Small intestine (tissue), 7 donors: ENCODE measurements around the gene OTUD5. TPM values are rescaled to one million over a fixed set of nuclear protein-coding genes. Genes with fewer than 3 reads are reported as not detected.

ENCODE experiments used
- DNase-seq, 2 donors: peaks; one replicate each; pipeline versions ENCODE4 v3.0.0 to v3.0.0-alpha.2; 2013
- FAIRE-seq: peaks from 2 replicates; lab custom pipeline; 2012; peaks lifted over from hg19 to GRCh38; lab: Jason Lieb, UNC
- H3K27ac ChIP-seq, 3 donors: one replicate each; pipeline ENCODE4 v1.5.1; 2013; ENCODE audit warnings: low read length in 2 of 3, mild to moderate bottlenecking in 2 of 3, control low read depth in 1 of 3, inconsistent platforms in 1 of 3, low read depth in 1 of 3, moderate library complexity in 1 of 3
- H3K27me3 ChIP-seq, 3 donors: one replicate each; pipeline ENCODE4 v1.6.1; 2013; ENCODE audit warnings: low read length in 3 of 3, inconsistent platforms in 1 of 3; ENCODE audit not compliant: control insufficient read depth in 3 of 3, insufficient read depth in 3 of 3
- H3K36me3 ChIP-seq, 3 donors: one replicate each; pipeline ENCODE4 v1.6.1; 2013; ENCODE audit warnings: low read length in 3 of 3, inconsistent platforms in 1 of 3, low read depth in 1 of 3, mild to moderate bottlenecking in 1 of 3, moderate library complexity in 1 of 3; ENCODE audit not compliant: control insufficient read depth in 3 of 3, insufficient read depth in 2 of 3
- H3K4me1 ChIP-seq, 3 donors: one replicate each; pipeline ENCODE4 v1.6.1; 2013; ENCODE audit warnings: low read length in 2 of 3, inconsistent platforms in 1 of 3, low read depth in 1 of 3, mild to moderate bottlenecking in 1 of 3, moderate library complexity in 1 of 3; ENCODE audit not compliant: control insufficient read depth in 3 of 3, insufficient read depth in 2 of 3
- H3K4me3 ChIP-seq, 3 donors: one replicate each; pipeline ENCODE4 v1.5.1; 2013; ENCODE audit warnings: low read length in 3 of 3, control low read depth in 1 of 3, inconsistent platforms in 1 of 3, low read depth in 1 of 3, mild to moderate bottlenecking in 1 of 3, moderate library complexity in 1 of 3
- H3K9me3 ChIP-seq, 2 donors: one replicate each; pipeline ENCODE4 v1.6.1; 2013; ENCODE audit warnings: low read depth in 1 of 2, low read length in 1 of 2; ENCODE audit not compliant: control insufficient read depth in 2 of 2, insufficient read depth in 1 of 2
- WGBS, 3 donors: extraction: QIAGEN DNeasy Blood & Tissue Kit; methylation state at CpG; one replicate each; pipeline ENCODE4 v1.1.7; 2013; 5-methylcytosine and 5-hydroxymethylcytosine counted together
- polyA plus RNA-seq, 4 donors: library from polyadenylated mRNA; stranded (reverse) in 3 of 4; unstranded in 1 of 4; fragments of 200-250 nt in 3 of 4; fragments of 120-200 nt in 1 of 4; gene quantifications; one replicate each; pipeline versions ENCODE4 v1.2.1 to v1.2.3, GENCODE V29; 2013
- donor health status: healthy with polysubstance abuse.
- donor health status: control.
- donor health status: control.
- donor health status: Bipolar disorder and iron deficiency.
- donor health status: healthy.

OTUD5 gene
- polyA plus RNA-seq, 4 donors: 28.3 to 57.5 (median 42.3) TPM

DNA sequence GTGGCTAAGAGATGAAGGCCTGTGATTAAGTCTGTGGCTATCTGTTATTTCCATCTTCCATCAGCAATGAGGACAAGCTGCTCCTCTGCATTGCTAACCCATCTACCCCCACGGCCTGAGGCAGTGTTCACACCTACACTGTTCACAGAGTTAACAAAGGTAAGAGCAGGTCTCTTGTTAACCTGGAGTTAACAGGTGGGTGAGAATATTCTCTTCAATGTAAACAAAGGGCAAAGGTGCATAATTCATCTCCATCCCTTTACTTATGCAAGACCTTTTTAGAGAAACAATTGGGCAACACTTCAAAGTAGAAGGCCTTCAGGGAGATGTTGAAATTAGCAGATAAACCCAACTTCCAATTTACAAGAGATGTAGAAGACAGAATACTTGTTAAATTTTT is 48.8 kb downstream of the OTUD5 start:
- DNase-seq: no peak
- Histone ChIP-seq H3K4me3 (no peak overlapping the region), H3K9me3 (no peaks in the 10 kb centered on the region), H3K27me3 (no peaks in the 10 kb centered on the region), H3K4me1 (peaks cover 0 to 7% (median 0%) of the 10 kb centered on the region in 3 donors), H3K27ac (no peak overlapping the region), H3K36me3 (peaks cover 0 to 40% (median 0%) of the 10 kb centered on the region in 3 donors)
- WGBS, 3 donors: 42 to 73% (median 67%) methylated on average over 1 of the region's 1 CpG
- no peak for FAIRE-seq

DNA sequence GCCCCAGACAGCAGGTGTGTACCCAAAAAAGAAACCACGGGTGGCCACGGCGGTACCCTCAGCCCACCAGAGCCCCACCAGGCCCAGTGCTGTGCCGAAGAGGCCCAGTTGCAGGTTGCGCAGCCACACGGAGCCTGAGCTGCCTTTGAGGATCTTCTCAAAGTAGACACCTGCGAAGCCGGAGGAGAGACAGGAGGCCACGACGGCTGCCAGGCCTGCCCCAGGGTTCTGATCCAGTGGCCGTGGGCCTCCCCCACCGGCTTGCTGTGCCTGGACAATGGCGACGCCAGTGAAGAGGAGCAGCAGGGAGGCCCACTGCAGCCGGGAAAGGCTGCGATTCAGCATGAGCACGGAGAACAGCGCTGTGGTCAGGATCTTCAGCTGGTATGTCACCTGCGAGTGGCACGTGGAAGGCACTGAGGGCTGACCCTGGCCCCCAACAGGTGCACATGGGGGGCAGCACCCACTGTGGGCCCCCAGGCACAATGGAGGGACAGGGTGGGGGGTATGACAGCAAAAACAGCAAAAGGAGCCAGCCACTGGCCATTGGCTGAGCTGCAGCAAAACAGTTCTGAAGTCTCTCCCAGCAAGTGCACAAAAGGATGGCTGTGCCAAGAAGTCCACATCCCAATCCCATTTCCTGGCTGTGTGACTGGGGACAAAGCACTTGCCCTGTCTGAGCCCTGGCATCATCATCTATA is 52.2 kb downstream of the OTUD5 start:
- DNase-seq (no peak), FAIRE-seq (no peak)
- Histone ChIP-seq H3K36me3 (peaks cover 0 to 64% (median 0%) of the 10 kb centered on the region in 3 donors), H3K27ac (no peak overlapping the region), H3K27me3 (no peaks in the 10 kb centered on the region), H3K4me3 (no peak overlapping the region), H3K9me3 (no peaks in the 10 kb centered on the region), H3K4me1 (no peaks in the 10 kb centered on the region)
- WGBS, 3 donors: 83 to 91% (median 83%) methylated on average over 17 to 20 of the region's 20 CpGs

- H3K4me3 ChIP-seq: no peak overlapping the region
- no peaks in the 10 kb centered on the region for H3K9me3 ChIP-seq
- peaks cover 0 to 62% (median 0%) of the 10 kb centered on the region in 3 donors for H3K36me3 ChIP-seq
- no peaks in the 10 kb centered on the region for H3K27me3 ChIP-seq
- FAIRE-seq (no peak), DNase-seq (no peak)
- H3K27ac ChIP-seq: no peak overlapping the region
- WGBS, 3 donors: 84 to 92% (median 89%) methylated on average over 12 to 14 of the region's 14 CpGs
- H3K4me1 ChIP-seq: no peaks in the 10 kb centered on the region
These were observed 52.8 kb downstream of the OTUD5 start for GRCh38 chrX:48904626-48905025.

GRCh38 chrX:48904180-48904579 is 53.2 kb downstream of the OTUD5 start:
- FAIRE-seq (no peak), DNase-seq (no peak)
- no peaks in the 10 kb centered on the region for H3K27me3 ChIP-seq
- H3K4me1 ChIP-seq: no peaks in the 10 kb centered on the region
- H3K9me3 ChIP-seq: no peaks in the 10 kb centered on the region
- no peak overlapping the region for H3K27ac ChIP-seq
- H3K4me3 ChIP-seq: no peak overlapping the region
- WGBS, 3 donors: 78 to 83% (median 83%) methylated on average over 8 of the region's 8 CpGs
- peaks cover 0 to 61% (median 0%) of the 10 kb centered on the region in 3 donors for H3K36me3 ChIP-seq

DNA sequence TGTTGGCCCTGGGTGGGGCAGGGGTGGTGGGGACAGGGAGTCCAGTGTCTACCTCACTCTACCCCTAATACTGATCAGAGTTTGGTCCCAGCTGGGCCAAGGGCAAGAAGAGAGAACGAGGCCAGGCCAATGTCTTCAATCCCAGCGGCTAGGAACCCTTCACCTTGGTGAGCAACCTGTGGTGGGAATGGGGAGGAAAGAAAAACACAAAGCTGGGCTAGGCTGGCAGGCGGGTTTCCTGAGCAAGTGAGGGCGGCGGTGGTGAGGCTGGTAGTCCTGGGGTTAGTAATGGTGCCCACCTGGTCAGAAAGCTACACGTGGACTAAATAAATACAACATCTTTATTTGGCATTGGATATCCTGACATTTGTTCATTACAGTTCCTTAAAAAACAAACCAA is 54.1 kb downstream of the OTUD5 start:
- DNase-seq (no peak), FAIRE-seq (no peak)
- peaks cover 0 to 4% (median 0%) of the 10 kb centered on the region in 3 donors for H3K4me1 ChIP-seq
- peaks cover 0 to 63% (median 0%) of the 10 kb centered on the region in 3 donors for H3K36me3 ChIP-seq
- H3K4me3 ChIP-seq: no peak overlapping the region
- 88 to 94% (median 93%) methylated on average over 5 to 6 of the region's 6 CpGs for WGBS, 3 donors
- no peaks in the 10 kb centered on the region for H3K27me3 ChIP-seq
- no peak overlapping the region for H3K27ac ChIP-seq
- no peaks in the 10 kb centered on the region for H3K9me3 ChIP-seq

DNA sequence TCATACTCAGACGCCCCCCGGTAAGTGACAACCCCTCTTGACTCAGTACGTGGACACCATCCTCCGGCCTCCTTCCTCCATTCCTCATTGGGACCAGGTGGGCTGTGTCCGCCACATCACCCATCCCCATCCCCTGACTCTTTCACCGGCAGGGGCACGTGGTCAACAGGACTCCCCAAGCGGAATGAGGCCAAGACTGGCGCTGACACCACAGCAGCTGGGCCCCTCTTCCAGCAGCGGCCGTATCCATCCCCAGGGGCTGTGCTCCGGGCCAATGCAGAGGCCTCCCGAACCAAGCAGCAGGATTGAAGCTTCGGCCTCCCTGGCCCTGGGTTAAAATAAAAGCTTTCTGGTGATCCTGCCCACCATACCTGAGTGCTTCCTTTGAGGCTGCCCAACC is 54.6 kb downstream of the OTUD5 start:
- WGBS, 3 donors: 90 to 94% (median 91%) methylated on average over 10 to 14 of the region's 14 CpGs
- DNase-seq: no peak

GRCh38 chrX:48902135-48902534 is 55.3 kb downstream of the OTUD5 start:
- Histone ChIP-seq H3K27ac (no peak overlapping the region), H3K27me3 (no peaks in the 10 kb centered on the region), H3K4me1 (peaks cover 0 to 4% (median 0%) of the 10 kb centered on the region in 3 donors), H3K9me3 (no peaks in the 10 kb centered on the region), H3K36me3 (peaks cover 0 to 59% (median 0%) of the 10 kb centered on the region in 3 donors), H3K4me3 (no peak overlapping the region)
- WGBS, 3 donors: 91 to 95% (median 94%) methylated on average over 19 to 20 of the region's 20 CpGs
- FAIRE-seq: no peak
- DNase-seq: no peak

More for the DNA sequence above, 54.6 kb downstream of the OTUD5 start:
- Histone ChIP-seq H3K36me3 (peaks cover 0 to 62% (median 0%) of the 10 kb centered on the region in 3 donors), H3K9me3 (no peaks in the 10 kb centered on the region), H3K4me3 (no peak overlapping the region), H3K27ac (no peak overlapping the region), H3K27me3 (no peaks in the 10 kb centered on the region), H3K4me1 (peaks cover 0 to 4% (median 0%) of the 10 kb centered on the region in 3 donors)
- no peak for FAIRE-seq

DNA sequence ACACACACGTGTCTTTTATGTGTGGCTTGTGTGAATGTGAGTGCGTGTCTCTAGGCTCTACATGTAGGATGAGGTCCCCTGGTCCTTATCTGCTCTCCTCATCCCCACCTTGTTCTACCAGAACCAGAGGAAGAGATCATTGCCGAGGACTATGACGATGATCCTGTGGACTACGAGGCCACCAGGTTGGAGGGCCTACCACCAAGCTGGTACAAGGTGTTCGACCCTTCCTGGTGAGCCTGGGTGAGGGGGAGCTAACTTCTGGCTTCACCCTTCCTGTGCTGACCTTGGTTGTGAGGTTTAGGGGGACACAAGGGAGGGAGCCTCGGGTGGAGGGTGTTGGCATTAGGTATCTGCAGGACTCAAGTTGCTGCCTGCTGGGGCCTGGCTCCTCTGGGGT is 56.3 kb downstream of the OTUD5 start:
- Histone ChIP-seq H3K4me1 (peaks cover 0 to 9% (median 6%) of the 10 kb centered on the region in 3 donors), H3K9me3 (no peaks in the 10 kb centered on the region), H3K4me3 (no peak overlapping the region), H3K27me3 (no peaks in the 10 kb centered on the region), H3K36me3 (peaks cover 0 to 51% (median 0%) of the 10 kb centered on the region in 3 donors), H3K27ac (no peak overlapping the region)
- 80 to 93% (median 87%) methylated on average over 6 to 7 of the region's 7 CpGs for WGBS, 3 donors
- FAIRE-seq: no peak
- DNase-seq: no peak
